Middle frontal gyrus (tissue), 1 donor: ENCODE measurements around the gene PZP.
"Not testable (repeated sequence)": the region's sequence is repeated elsewhere in the genome, so short reads cannot be mapped to it uniquely, and the experiment has no call there.

Source experiments
- DNase-seq: peaks from one replicate; pipeline ENCODE4 v3.0.0-alpha.2; 2015; ENCODE audit warnings: low spot score; ENCODE audit errors: extremely low spot score

PZP gene

GRCh38 chr12:9184276-9184675 is 23.9 kb downstream of the PZP start:
- no peak for DNase-seq

GRCh38 chr12:9180810-9181209 is 27.4 kb downstream of the PZP start:
- no peak for DNase-seq

DNA sequence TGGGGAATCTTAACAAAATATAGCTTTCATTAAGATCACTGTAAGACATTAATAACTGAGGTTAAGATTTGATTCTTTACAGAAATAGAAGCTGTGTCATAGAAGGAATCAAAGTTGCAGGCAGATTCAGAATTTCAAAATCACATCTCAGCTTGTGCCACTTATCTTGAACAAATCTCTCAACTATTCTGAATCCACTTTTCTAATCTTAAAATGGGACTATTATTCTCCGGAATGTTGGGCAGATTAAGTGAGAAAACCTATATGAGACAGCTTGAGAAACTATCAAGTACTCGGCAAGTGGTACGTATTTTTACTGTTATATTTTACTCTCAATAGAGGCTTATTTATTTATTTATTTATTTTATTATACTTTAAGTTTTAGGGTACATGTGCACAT is 28.4 kb downstream of the PZP start:
- no peak for DNase-seq

DNA sequence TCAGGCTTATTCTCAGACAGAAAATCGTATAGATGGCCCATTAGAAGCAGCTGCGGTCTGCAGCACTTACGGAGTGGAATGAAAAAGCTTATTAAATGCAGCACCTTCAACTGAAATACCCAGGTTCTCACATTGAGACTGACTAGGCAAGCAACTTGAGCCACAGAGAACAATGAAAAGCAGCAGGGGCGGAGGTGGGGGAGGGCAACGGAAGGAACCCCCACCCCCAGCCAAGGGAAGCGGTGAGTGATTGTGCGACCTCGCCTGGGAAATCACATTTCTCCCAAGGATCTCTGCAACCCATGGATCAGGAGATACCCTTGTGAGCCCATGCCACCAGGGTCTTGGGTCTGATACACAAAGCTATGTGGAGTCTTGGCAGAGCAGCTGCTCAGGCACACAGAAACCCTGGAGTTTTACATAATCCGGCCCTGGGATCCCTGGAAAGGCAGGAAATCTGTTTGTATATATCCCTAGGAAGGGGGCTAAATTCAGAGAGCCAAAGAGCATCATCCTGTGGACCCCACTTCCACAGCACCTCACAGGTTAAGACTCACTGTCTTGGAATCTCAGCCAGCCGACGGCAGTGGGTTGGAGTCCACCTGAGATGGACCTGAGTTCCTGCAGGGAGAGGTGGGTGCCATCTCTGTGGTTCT is 38.1 kb downstream of the PZP start:
- no peak for DNase-seq

DNA sequence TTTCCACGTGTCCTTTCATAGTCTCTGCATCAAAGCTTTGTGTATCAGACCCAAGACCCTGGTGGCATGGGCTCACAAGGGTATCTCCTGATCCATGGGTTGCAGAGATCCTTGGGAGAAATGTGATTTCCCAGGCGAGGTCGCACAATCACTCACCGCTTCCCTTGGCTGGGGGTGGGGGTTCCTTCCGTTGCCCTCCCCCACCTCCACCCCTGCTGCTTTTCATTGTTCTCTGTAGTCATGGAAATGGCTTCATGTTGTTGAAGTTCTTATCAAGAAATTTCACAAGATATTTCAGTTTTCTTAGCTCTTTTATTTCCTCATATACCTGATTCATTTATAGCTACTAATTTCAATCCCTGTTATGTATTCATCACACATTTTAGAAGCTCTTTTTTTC is 40.9 kb downstream of the PZP start:
- DNase-seq: not testable (repeated sequence)

DNA sequence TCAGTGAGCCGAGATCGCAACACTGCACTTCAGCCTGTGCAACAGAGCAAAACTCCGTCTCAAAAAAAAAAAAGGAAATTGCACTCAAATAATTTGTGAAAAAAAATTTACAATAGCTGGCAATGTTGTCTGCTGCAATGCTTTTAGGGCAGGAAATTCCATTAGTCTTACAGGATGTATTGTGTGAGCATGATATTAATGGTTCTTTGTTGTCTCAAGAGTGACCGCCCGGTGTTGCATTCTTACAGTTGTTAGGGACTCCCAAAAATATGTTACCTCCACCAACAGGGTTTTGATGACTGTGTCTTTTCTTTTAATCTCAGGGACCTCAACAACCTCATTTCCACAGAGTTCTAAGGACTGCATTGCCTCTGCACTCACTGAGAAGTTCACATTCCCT is 44.8 kb downstream of the PZP start:
- no peak for DNase-seq

GRCh38 chr12:9156119-9156518 is 52.1 kb downstream of the PZP start:
- DNase-seq: no peak

GRCh38 chr12:9149372-9149771 is 58.8 kb downstream of the PZP start:
- no peak for DNase-seq

- DNase-seq: no peak
Observed at GRCh38 chr12:9148926-9149325, 59.3 kb downstream of the PZP start.

DNA sequence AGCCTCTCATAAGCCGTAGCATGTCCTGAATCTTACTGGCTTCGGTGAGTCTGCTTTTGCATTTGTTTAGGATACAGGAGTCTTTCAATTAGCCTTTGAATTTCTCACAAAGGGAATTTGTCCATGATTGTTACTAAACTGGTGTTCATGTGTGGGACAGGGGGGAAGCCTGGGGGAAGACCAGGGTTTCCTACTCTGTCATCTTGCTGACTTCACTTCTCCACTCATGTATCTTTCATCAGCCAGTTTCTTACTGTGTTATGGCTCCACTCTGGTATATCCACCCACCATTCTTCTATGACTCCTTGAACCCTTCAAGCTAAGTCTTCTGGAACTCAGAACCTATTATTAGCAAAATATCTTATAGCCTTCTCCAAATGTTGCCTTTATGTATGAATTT is 60.7 kb downstream of the PZP start:
- no peak for DNase-seq

DNA sequence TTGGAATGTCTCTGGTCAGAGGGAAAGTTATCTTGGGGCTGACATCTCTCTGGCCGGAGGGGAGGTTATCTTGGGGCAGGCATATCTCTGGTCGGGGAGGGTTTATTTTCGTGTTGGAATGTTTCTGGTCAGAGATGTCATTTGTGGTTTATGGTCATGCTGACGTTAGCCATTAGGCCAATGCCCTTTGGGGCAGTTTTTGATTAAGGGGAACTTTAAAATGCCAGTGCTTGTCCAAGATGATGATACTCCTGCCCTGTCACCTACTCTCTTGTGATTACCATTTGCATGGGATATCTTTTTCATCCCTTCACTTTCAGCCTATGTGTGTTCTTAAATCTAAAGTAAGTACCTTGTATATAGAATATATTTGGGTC is 63.5 kb downstream of the PZP start:
- no peak for DNase-seq

DNA sequence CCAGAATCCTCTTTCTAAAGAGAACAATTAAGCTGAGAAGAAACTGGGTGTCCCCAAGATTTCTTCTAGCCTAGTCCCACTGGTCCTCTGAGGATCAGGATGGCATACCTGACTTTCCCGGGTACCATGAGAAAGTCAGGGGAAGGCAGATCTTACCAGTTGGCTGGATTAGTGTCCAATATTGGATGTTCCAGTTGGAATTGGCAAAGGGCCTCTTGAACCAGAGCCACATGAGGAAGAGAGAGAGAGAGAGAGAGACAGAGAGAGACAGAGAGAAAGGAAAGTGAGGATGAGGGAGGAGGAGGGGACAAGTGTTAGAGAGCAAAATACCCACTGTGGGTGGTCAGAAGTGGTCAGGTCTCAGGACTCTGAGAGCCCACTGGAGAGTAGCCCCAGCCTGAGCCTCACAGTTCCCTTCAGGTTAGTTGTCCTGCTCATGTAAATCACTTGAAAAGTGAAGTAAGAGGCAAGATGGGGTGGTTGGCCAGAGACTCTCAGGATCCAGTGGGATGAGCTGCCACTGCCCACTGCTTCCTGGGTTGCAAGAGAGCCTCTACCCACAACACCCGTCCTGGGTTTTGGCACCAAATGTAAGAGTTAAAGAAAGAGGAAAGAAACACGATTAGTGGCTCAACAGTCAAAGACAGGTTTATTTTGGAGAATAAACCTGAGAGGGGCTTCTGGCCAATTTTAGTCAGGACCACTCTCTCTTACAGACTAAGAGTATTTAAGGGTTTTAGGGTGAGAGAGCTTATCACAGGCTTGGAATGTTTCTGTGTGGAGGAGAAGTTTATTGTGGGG is 64.1 kb downstream of the PZP start:
- DNase-seq: no peak

DNA sequence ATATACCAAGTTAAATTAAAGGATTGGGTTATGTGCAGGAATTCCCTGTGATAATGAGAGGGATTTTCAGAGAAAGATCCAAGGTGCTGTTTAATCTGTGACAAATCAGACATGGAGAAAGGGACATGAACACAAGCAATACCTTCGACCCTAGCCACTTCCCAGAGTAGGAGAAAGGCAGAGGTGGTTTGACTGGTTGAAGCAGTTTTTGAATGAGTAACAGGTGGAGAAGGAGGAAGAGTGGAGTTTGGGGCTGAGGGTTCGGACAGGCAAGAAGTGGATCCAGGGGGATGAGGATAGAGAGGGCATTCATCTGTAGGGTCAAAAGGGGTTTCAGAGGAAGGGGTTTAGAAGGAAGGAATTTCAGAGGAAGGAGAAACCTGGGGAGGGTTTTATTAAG is 65.1 kb downstream of the PZP start:
- DNase-seq: no peak

GRCh38 chr12:9139588-9140290 is 68.5 kb downstream of the PZP start:
- not testable (repeated sequence) for DNase-seq

- no peak for DNase-seq
Observed at GRCh38 chr12:9135903-9136310, 72.3 kb downstream of the PZP start.

DNA sequence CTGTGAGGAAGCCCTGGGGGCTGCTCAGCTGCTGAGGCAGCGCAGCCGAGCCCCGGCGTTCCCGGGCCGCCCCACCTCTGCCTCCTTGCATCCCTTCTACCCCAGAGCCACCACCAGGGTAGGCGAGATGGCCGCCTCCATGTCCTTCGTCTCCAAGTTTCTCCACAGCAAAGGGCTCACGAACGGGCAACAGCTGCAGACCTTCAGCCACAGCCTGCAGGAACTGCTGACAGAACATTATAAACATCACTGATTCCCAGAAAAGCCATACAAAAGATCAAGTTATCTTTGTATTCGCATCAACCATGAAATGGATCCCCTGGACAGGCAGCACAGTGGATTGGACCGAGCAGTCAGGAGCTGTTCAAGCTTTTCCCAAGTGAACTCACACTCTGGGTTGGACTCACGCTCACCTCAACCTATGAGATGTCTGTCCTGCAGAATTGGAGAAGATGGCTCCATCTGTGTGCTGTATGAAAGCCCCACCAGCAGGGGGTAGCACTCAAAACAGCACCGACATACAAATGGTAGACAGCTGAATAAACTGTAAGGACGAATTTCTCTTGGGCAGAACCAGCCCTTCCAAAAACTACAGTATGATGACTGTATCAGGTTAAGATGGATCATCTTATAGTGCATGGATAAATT is 73.1 kb downstream of the PZP start:
- no peak for DNase-seq

DNA sequence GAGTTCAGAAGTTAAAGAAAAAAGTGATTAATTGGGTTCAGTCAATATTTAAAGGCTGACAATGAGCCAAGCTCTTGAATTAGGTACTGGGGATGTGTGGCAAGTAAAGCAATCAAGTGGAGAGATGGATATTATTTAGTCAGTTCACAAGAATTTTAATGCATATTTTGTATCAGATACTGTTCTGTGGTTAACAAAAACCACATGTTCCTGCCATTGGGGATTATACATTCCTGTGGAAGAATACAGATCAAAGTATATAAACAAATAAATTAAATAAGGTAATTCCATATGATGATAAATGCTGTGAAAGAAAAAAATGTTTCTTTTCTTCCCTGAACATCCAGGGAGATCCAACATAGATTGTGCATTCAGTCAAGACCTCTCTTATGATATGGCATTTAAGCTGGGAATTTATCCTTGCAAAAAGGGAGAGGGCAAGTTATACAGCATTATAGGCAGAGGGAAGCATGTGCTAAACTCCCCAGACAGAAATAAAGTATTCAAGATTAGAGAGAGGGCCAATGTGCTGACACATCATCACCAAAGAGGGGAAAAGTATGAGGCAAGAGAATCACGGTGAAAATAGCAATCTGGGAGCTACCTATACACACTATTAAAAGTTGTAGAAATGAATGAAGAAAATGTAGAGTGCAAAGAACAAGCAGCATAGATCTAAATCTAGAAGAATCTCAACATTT is 74.8 kb downstream of the PZP start:
- DNase-seq: no peak

GRCh38 chr12:9132008-9132535 is 76.1 kb downstream of the PZP start:
- no peak for DNase-seq

DNA sequence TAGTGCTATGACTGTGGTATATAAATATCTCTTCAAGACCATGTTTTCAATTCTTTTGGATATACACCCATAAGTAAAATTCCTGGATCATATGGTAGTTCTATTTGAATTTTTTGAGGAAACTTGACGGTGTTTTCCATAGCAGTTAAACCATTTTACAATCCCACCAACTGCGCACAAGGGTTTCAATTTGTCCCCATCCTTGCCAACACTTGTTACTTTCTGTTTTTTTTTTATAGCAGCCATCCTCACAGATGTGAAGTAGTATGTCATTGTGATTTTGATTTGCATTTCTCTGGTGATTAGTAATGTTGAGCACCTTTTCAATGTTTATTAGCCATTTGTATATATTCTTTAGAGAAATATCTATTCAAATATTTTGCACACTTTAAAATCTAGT is 78.0 kb downstream of the PZP start:
- no peak for DNase-seq

GRCh38 chr12:9127936-9128663 is 80.1 kb downstream of the PZP start:
- DNase-seq: no peak
